ENCODE measurements around the gene MC1R.

Gene MC1R

DNA sequence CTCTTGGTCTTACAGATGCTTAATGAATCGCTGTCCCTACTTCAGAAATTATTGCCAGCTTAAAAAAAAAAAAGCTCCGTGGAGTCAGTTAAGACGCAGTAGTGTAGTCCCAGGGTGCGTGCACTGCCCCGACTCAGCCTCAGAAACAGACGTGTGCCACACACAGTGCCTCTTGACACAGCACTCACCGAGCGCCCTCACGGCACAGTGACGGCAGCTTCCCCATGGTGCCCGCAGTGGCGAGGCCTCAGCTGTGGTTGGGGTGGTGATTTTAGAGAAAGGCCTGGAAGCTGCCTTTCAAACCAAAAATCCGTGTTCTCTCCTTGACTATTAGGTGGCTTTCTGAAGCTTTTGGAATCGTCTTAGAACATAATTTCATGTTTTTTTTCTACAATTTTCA, 31.4 kb upstream of the MC1R start:
- H3K4me3 ChIP-seq (ENCODE audit: low read depth, low read length) = no peak overlapping the region
- no peak for DNase-seq (ENCODE audit: low read depth, low spot score)
- CTCF ChIA-PET = interaction anchor here (0.9 to 5.1 kb wide), 3 partner anchors 11 to 24 kb away, joined by 3 to 26 read pairs (median 5); no protein-coding TSS in a partner anchor
- POLR2A ChIA-PET = no interaction called here
- TF ChIP-seq CTCF (IDR thresholded peaks at IDR 0.05; ENCODE audit: insufficient read depth, low read length, missing control alignments) = no peak

DNA sequence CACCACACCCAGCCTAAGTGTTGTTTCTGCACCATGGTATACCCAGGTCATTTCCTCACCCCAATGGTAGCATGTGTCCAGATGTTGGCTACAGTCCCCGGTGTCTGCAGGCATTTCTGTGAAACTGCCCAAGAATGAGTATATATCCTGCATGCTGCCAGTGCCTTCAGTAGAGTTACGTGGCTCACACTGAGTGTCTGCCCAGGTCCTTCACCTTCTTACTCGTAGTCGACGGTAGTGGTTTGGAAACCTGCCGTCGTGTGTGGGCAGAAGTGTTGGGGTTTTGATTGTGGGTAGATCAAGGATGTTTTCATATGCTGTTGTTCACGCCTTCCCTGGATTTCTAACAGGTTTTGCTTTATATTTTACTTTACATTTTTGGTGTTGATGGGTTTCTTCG, 28.5 kb upstream of the MC1R start:
- ChIA-PET POLR2A (no interaction called here), CTCF (interaction anchor here (1.1 to 1.2 kb wide), 2 partner anchors 10 to 20 kb away, joined by 4 to 6 read pairs; no protein-coding TSS in a partner anchor)
- no peak overlapping the region for H3K4me3 ChIP-seq (ENCODE audit: low read depth, low read length)
- no peak for DNase-seq (ENCODE audit: low read depth, low spot score)
- no peak for TF ChIP-seq CTCF (IDR thresholded peaks at IDR 0.05; ENCODE audit: insufficient read depth, low read length, missing control alignments)

- DNase-seq (ENCODE audit: low read depth, low spot score) = no peak
- TF ChIP-seq CTCF (IDR thresholded peaks at IDR 0.05; ENCODE audit: insufficient read depth, low read length, missing control alignments) = no peak
- no peak overlapping the region for H3K4me3 ChIP-seq (ENCODE audit: low read depth, low read length)
- ChIA-PET CTCF (interaction anchor here (1.0 to 1.2 kb wide), 3 partner anchors 9 to 19 kb away, joined by 3 to 6 read pairs (median 4); no protein-coding TSS in a partner anchor), POLR2A (no interaction called here)
These were observed 27.6 kb upstream of the MC1R start for GRCh38 chr16:89890886-89891657.

- no peak for DNase-seq (ENCODE audit: low read depth, low spot score)
- TF ChIP-seq CTCF (IDR thresholded peaks at IDR 0.05; ENCODE audit: insufficient read depth, low read length, missing control alignments) = no peak
- ChIA-PET CTCF (no interaction called here), POLR2A (no interaction called here)
- no peak overlapping the region for H3K4me3 ChIP-seq (ENCODE audit: low read depth, low read length)
These were observed 26.5 kb upstream of the MC1R start for GRCh38 chr16:89892055-89892630.

GRCh38 chr16:89892635-89893034, 26.0 kb upstream of the MC1R start:
- ChIA-PET POLR2A (no interaction called here), CTCF (interaction anchor here (0.8 to 5.9 kb wide), 2 partner anchors 14 to 16 kb away, joined by 3 to 37 read pairs; no protein-coding TSS in a partner anchor)
- no peak for DNase-seq (ENCODE audit: low read depth, low spot score)
- no peak for TF ChIP-seq CTCF (IDR thresholded peaks at IDR 0.05; ENCODE audit: insufficient read depth, low read length, missing control alignments)
- no peak overlapping the region for H3K4me3 ChIP-seq (ENCODE audit: low read depth, low read length)

Measured in AG04449 (cell line).